ENCODE measurements around the gene GAGE12G.
"Not testable (repeated sequence)": the region's sequence is repeated elsewhere in the genome, so short reads cannot be mapped to it uniquely, and the experiment has no call there.

GRCh38 chrX:49531877-49532276, 38.3 kb upstream of the GAGE12G start, which contains the start of gene GAGE12C:
- not testable (repeated sequence) for TF ChIP-seq CTCF, POLR2A (IDR thresholded peaks at IDR 0.05)
